B cell (primary cell): ENCODE data around the gene DTNBP1.

ENCODE experiments used
- CTCF ChIP-seq: fragments of 200-600 bp; IDR thresholded peaks from one replicate; pipeline ENCODE4 v1.8.0; 2022; ENCODE audit warnings: antibody characterized with exemption, mild to moderate bottlenecking
- EZH2 ChIP-seq: IDR thresholded peaks from 2 replicates; pipeline ENCODE4 v1.6.1; 2012; ENCODE audit warnings: borderline replicate concordance, low read depth, mild to moderate bottlenecking, moderate library complexity, low read length; ENCODE audit not compliant: insufficient read depth, poor library complexity, severe bottlenecking

- TF ChIP-seq CTCF (no peak), EZH2 (no peak)
These were observed 113.5 kb downstream of the DTNBP1 start for GRCh38 chr6:15549371-15549770.
